Fibroblast of the aortic adventitia (primary cell): ENCODE results near the gene ZNF501. TPM values are rescaled to one million over a fixed set of nuclear protein-coding genes. Genes with fewer than 3 reads are reported as not detected.

Experiments
- DNase-seq: peaks from one replicate; pipeline ENCODE4 v3.0.0-alpha.2; 2010; ENCODE audit warnings: low read depth
- H3K4me3 ChIP-seq: 2 replicates; pipeline ENCODE4 v1.5.1; 2011; ENCODE audit warnings: low read depth, mild to moderate bottlenecking, control low read depth, low read length, moderate library complexity
- CTCF ChIP-seq: IDR thresholded peaks from 2 replicates; pipeline ENCODE4 v1.5.1; 2011; ENCODE audit warnings: mild to moderate bottlenecking, low read length, control low read depth, inconsistent platforms; ENCODE audit not compliant: insufficient read depth
- total RNA-seq: library from RNA; depleted of rRNA; stranded (reverse); fragments of >200 nt; gene quantifications from 2 replicates; pipeline ENCODE4 v1.2.3, GENCODE V29; 2012; ENCODE audit warnings: low replicate concordance

ZNF501 gene
- total RNA-seq, 1 donor, result 7.6 TPM

GRCh38 chr3:44721231-44722102 is 8.0 kb upstream of the ZNF501 start:
- DNase-seq, result peak; percentile 15
- no peak overlapping the region for H3K4me3 ChIP-seq
- no peak for TF ChIP-seq CTCF

DNA sequence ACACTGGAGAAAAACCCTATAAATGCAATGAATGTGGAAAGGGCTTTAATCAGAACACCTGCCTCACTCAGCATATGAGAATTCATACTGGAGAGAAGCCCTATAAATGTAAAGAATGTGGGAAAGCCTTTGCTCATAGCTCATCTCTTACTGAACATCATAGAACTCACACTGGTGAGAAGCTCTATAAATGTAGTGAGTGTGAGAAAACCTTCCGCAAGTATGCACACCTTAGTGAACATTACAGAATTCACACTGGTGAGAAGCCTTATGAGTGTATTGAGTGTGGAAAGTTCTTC is 7.4 kb upstream of the ZNF501 start:
- TF ChIP-seq CTCF, result no peak
- no peak for DNase-seq
- no peak overlapping the region for H3K4me3 ChIP-seq

DNA sequence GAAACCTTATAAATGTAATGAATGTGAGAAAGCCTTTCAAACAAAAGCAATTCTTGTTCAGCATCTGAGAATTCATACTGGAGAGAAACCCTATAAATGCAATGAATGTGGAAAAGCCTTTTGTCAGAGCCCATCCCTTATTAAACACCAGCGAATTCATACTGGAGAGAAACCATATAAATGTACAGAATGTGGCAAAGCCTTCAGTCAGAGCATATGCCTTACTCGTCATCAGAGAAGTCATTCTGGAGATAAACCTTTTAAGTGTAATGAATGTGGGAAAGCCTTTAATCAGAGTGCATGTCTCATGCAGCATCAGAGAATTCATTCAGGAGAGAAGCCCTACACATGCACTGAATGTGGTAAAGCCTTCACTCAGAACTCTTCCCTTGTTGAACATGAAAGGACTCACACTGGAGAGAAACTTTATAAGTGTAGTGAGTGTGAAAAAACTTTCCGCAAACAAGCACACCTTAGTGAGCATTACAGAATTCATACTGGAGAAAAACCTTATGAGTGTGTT is 5.3 kb downstream of the ZNF501 start:
- TF ChIP-seq CTCF, result no peak
- no peak for DNase-seq
- no peak overlapping the region for H3K4me3 ChIP-seq

DNA sequence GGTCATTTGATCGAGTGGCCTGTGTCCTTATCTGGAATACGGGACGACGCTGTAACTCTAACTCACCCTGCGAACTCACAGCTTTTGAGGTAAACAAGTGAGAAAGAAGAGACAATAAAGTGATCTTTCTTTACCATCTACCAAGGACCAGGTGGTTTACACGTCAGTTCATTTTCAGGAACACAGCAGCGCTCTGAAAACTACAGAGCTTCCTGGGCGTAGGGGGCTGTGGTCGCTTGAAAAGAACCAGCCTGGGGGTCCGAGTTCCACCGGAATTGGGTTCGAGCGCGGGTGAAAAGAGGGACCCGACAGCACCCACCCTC is 31.6 kb downstream of the ZNF501 start:
- DNase-seq, result no peak
- H3K4me3 ChIP-seq, result peak overlapping the region; percentile 94
- TF ChIP-seq CTCF, result no peak

DNA sequence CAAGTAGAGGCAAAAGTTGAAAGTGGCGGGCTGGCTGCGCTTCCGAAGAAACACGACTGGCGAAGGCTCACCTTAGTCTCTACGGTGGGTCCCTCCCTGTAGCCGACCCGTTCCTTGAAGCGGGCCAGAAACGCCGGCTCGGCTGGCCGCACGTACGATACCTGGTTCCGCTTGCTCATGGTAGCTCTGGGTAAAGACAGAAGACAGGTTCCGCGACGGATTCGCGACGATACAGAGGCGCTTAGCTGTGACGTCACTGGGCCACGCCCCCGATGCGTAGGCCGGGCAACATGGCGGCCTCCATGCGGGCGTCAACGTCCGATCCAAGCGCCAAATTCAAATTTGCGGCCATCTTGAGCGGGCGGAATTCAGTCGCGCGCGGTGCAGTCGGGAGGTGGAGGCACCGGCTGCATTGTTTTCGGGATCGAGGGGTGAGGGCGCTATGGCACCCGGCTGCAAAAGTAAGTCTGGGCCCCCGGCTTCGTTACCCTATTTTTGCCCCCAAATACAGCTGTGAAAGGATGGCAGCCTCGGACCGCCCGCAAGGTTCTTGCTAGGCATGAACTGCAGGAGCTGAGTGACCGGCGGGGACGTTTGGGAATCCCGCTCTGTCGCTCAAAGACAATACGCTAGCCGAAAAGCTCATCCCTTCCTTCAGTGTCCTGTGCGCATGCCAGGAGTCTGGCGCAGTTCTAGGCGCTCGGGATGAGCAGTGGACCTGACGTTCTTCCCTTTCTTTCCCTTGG is 32.2 kb downstream of the ZNF501 start, which contains the start of the genes KIAA1143 and KIF15:
Gene KIAA1143, minus strand, starts transcription at position 196 of the 746 bp plus-strand sequence. Its CDS starts 17 bp downstream, at position 179.
Gene KIF15, plus strand, starts transcription at position 371 of the 746 bp plus-strand sequence. Its CDS starts 72 bp downstream, at position 443.
- no peak for TF ChIP-seq CTCF
- DNase-seq, result peak; percentile 95
- peak within 1 kb of the TSS; percentile 94 for H3K4me3 ChIP-seq

DNA sequence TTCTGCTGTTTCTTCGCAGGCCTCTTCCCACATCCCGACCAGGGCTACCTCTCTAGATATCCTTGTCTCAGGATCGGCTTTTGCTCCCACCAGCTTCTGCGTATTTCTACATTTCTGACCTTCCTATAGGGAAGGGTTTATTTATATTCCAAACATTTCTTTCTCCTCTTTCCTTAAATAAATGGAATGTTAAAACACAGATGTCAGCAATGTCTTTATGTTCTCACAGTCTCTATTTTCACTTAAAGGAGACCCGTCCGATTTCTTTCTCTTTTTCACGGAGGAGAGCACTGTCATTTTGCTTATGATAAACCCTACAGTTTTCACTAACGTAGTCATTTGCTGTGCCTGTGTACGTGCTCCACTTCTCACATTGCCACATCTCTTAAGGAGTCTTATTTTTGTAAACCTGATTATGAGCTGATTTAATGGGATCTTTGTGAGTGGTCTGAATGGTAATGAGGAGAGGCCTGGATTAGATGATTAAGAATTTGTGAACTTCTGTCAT is 32.8 kb downstream of the ZNF501 start:
- no peak for TF ChIP-seq CTCF
- peak overlapping the region; percentile 94 for H3K4me3 ChIP-seq
- peak; percentile 16 for DNase-seq
